NCI-H1436 treated with DMSO at 0.1 percent for 48 hours (cell line): ENCODE measurements around the gene MYL4.
"Not testable (repeated sequence)": the region's sequence is repeated elsewhere in the genome, so short reads cannot be mapped to it uniquely, and the experiment has no call there.

Experiments
- DNase-seq: peaks from one replicate; lab custom pipeline; 2025; lab: John Stamatoyannopoulos, UW

Gene MYL4

GRCh38 chr17:47243737-47244598, 34.8 kb downstream of the MYL4 start:
- no peak for DNase-seq

GRCh38 chr17:47244697-47245096, 35.5 kb downstream of the MYL4 start:
- DNase-seq, result no peak

DNA sequence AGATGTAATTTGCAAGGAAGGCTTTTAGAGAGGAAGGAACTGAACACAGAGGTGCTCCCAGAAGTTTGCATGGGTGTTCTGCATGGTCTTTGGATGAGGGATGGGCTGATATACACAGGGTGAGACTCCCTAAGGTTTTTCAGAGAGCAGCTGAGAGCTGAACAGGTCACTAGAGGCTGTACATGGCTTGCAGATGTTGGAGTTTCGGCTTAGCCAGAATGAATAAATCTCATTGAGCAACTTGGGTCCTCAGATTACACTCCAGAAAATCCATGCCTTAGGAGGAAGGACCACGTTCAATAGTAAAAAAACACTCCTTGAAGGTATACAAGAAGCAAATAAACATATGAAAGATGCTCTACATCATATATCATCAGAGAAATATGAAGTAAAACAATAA, 37.0 kb downstream of the MYL4 start:
- DNase-seq, result no peak

DNA sequence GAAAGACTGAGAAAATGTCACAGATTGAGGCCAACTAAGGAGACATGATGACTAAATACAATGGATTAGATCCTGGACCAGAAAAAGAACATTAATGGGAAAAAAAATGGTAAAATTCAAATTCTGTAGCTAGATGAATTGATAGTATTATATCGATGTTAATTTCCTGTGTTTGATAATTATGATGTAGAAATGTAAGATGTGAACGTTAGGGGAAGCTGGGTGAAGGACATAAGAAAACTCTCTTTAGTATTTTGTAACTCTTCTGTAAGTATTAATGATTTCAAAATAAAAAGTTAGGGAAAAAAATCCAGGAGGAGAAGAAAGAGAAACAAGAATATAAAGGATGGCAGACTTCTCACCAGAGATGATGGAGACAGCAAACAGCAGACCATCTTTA, 41.7 kb downstream of the MYL4 start:
- no peak for DNase-seq

GRCh38 chr17:47251421-47251940, 42.3 kb downstream of the MYL4 start:
- DNase-seq, result no peak

DNA sequence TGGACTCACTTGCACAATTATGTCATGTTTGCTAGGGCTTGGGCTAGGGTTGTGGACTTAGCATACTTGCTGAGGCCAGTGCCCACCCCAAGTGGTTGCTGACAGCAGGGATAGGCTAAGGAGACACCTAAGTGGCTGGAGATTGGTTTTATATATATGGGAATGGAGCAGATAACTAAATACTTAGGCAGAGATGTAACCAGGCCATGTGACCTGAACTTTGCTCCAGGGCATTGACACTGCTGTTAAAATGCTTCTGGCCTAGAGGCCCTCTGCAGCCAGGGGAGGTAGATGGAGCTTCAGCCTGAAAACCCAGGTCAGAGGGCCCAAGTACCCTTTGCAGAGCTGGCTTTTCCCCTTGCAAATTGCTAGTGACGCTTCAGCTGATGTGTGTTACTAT, 43.1 kb downstream of the MYL4 start:
- DNase-seq, result no peak

DNA sequence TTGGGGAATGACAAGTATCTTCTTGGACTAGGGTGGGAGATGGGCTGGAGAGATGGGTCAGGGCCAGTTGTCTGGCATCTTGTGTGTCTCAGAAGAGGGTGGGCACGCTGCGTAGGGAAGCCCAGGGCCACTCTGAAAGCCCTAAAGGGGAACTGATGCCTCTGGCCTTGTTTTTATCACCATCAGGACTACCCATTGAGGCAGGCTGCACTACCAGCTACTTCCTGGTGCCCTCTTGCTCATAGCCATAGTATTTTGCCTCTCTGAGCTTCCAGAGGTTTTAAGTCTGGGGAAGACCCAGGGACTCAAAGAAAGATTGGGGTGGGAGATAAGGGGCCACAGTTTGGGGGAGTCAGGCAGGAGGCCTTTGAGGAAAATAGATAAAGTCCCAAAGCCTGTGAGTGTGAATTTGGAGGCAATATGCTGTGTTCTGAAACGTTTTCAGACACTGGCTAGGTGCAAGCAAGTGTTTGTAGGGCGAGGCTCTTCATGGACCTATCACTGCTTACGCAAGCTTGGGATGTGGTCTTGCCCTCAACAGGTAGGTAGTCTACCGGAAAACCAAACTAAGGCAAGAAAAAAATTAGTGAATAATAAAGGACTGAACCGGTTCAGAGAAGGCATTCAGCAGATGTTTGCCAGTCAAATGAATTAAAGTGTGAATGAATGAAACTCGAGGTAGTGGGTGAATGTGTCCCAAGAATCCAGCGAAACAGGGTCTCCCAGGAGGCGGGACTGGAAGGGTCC, 43.8 kb downstream of the MYL4 start:
- DNase-seq, result no peak

GRCh38 chr17:47253541-47254402, 44.6 kb downstream of the MYL4 start, which contains the start of gene ITGB3:
Gene ITGB3 (plus strand): TSS chr17:47253827. CDS start chr17:47253862, 35 bp downstream.
- no peak for DNase-seq

DNA sequence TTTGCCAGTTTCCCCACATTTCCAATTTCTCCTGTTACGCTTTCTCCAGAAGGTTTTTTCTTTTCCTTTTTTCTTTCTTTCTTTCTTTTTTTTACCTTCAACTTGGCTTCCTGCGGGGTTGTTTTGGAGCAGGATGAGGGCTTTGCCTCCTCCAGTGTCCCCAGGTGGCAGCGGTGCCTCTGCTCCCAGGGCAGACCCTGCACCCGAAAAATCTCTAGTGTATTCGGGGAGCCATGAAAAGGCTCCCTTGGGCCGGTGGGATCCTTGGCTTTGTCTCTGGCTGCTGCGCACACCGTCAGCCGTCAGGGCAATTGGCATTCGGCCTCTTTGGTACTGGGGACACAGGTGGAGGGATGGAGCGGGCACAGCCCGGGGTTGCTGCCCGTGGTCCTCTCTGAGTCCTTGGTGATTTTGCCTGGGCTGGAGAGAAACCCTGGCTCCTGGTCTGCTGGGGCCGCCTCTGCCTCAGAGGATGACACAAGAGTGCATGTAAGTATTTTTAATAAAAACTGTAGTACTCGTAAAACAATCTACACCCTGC, 45.3 kb downstream of the MYL4 start:
- no peak for DNase-seq

DNA sequence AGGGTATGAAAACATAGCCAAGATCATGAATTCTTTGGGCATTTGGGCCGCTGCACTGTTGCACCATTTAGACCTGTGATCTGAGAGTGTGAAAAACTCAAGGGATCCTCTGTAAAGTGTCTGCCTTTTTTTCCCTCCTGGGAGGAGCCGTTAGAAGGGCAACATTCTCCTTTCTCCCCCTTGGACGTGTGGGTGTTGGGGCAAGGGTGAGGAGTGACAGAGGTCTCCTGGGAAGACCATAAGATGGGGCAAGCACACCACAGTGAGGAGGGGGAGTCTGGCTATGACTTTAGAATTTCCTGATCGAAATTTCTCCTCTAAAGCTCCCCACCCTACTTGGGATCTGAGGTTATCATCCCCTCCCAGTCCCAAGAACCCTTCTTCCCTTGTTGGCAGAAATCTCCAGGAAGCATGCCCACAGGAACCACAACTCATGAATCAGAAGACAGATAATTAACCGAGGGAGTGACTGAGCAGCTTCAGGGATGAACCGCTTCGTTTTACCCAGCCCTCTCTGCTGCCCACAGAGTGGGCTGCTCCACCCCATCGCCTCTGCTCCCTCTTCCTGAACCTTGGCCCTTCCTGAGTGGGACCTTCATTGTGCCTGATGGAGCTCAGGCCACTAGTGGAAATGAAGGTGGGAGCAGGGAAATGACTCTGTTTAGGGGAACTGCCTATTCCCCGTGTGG, 48.6 kb downstream of the MYL4 start:
- DNase-seq, result no peak

DNA sequence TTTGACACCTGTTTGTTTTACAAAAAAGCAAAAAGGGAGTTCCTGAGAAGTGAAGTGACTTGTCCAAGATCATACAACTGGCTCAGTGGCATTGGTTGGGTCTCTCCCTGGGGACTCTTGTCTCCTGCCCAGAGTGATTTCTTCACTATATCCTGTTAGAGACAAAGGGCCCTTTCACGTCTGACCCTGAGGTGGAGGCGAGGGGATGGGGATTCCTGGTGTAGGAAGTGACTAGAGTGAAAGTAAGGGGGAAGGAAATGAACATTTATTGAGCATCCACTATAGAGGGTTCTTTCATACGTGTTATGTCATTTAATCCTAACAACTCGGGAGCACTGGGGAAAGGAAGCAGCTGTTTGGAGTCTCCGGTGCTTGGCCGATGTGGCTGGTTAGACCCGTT, 53.4 kb downstream of the MYL4 start:
- DNase-seq, result no peak

- DNase-seq, result no peak
Measured at GRCh38 chr17:47264166-47264565, 55.0 kb downstream of the MYL4 start.

DNA sequence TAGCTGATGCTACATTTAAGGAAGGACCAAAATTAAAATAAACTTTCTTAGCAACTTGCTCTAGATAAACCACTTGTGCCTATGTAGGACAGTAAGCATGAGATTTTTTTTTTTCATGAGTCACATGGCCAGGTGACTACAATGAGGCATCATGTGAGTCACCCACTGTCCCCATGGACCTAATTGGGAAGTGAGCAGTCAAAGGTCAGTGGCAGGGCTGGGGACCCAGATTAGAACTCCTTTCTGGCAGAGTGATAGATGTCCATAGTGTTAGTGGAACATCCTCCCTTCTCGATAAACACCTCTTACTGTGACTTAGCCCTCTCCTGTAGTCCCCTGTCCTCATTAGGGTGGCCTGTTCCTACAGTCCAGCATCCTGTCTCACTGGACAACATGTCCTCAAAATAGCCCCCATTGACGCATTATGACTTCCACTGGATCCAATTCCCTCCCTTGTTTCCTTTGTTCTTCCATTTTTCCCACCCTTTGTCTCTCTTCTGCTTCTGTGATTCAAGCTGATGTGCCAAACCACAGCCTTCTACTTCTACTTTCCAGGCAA, 56.9 kb downstream of the MYL4 start:
- no peak for DNase-seq

DNA sequence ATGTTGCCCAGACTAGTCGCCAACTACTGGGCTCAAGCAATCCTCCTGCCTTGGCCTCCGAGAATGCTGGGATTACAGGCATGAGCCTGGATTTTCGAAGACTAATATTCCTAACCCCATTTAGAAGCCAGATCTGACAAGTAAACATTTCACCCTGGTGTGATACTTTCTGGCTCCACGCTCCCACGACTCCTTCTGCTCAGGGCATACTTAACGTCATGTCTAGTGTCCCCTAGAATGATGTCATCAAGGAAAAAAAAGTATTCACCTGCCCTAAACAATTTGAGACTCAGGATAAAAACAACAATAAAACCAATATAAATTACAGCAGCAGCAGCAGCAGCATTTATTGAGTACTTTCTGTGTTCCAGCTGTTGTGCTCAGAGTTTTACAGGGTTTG, 57.6 kb downstream of the MYL4 start:
- DNase-seq, result no peak

GRCh38 chr17:47267354-47267828, 58.2 kb downstream of the MYL4 start:
- no peak for DNase-seq

- not testable (repeated sequence) for DNase-seq
Measured at GRCh38 chr17:47268964-47269363, 59.8 kb downstream of the MYL4 start.

GRCh38 chr17:47269561-47270280, 60.6 kb downstream of the MYL4 start:
- not testable (repeated sequence) for DNase-seq

GRCh38 chr17:47270946-47271705, 62.0 kb downstream of the MYL4 start:
- no peak for DNase-seq

- no peak for DNase-seq
Measured at GRCh38 chr17:47272491-47272890, 63.3 kb downstream of the MYL4 start.
